Trophoblast cell (in vitro differentiated cells and primary cell): Measurements from ENCODE around the gene ZDHHC22.

Experiments
- DNase-seq, 2 donors: peaks; one replicate each; pipeline ENCODE4 v3.0.0-alpha.2; 2016
- H2AFZ ChIP-seq: 2 replicates; pipeline ENCODE4 v1.6.1; 2013; ENCODE audit warnings: low read length, moderate library complexity, mild to moderate bottlenecking; ENCODE audit not compliant: insufficient read depth, poor library complexity
- H2AK5ac ChIP-seq: 2 replicates; pipeline ENCODE4 v1.6.1; 2013; ENCODE audit warnings: mild to moderate bottlenecking, low read length
- H2BK120ac ChIP-seq: 2 replicates; pipeline ENCODE4 v1.6.1; 2013; ENCODE audit warnings: low read length, mild to moderate bottlenecking, moderate library complexity; ENCODE audit not compliant: insufficient read depth, poor library complexity
- H2BK12ac ChIP-seq: 2 replicates; pipeline ENCODE4 v1.6.1; 2013; ENCODE audit warnings: mild to moderate bottlenecking, low read length, moderate library complexity
- H2BK5ac ChIP-seq: 2 replicates; pipeline ENCODE4 v1.6.1; 2013; ENCODE audit warnings: low read length, low read depth, moderate library complexity, mild to moderate bottlenecking; ENCODE audit not compliant: poor library complexity
- H3K14ac ChIP-seq: 2 replicates; pipeline ENCODE4 v1.6.1; 2013; ENCODE audit warnings: mild to moderate bottlenecking, low read length
- H3K18ac ChIP-seq: 2 replicates; pipeline ENCODE4 v1.6.1; 2013; ENCODE audit warnings: mild to moderate bottlenecking, low read length
- H3K23ac ChIP-seq: 2 replicates; pipeline ENCODE4 v1.6.1; 2013; ENCODE audit warnings: low read length
- H3K27ac ChIP-seq: 2 replicates; pipeline ENCODE4 v1.5.1; 2013; ENCODE audit warnings: low read depth, mild to moderate bottlenecking, inconsistent platforms, low read length, moderate library complexity
- H3K27me3 ChIP-seq: 2 replicates; pipeline ENCODE4 v1.6.1; 2013; ENCODE audit warnings: inconsistent platforms, mild to moderate bottlenecking, low read length, moderate library complexity; ENCODE audit not compliant: insufficient read depth
- H3K36me3 ChIP-seq, 2 experiments: 1 replicate in 1 of 2; 2 replicates in 1 of 2; pipeline ENCODE4 v1.6.1; 2013; ENCODE audit warnings: low read length in 2 of 2, mild to moderate bottlenecking in 2 of 2, moderate library complexity in 1 of 2; ENCODE audit not compliant: insufficient read depth in 2 of 2, control insufficient read depth in 1 of 2
- H3K4ac ChIP-seq: 2 replicates; pipeline ENCODE4 v1.6.1; 2013; ENCODE audit warnings: low read depth, mild to moderate bottlenecking, low read length, moderate library complexity
- H3K4me1 ChIP-seq, 2 experiments: 1 replicate in 1 of 2; 2 replicates in 1 of 2; pipeline ENCODE4 v1.6.1; 2013; ENCODE audit warnings: low read length in 2 of 2, mild to moderate bottlenecking in 2 of 2, moderate library complexity in 1 of 2; ENCODE audit not compliant: insufficient read depth in 2 of 2, control insufficient read depth in 1 of 2
- H3K4me2 ChIP-seq: 2 replicates; pipeline ENCODE4 v1.6.1; 2013; ENCODE audit warnings: inconsistent platforms, mild to moderate bottlenecking, low read length, moderate library complexity
- H3K4me3 ChIP-seq: 2 replicates; pipeline ENCODE4 v1.5.1; 2013; ENCODE audit warnings: mild to moderate bottlenecking, low read depth, low read length, inconsistent platforms
- H3K79me1 ChIP-seq: one replicate; pipeline ENCODE4 v1.6.1; 2013; ENCODE audit warnings: low read length
- H3K79me2 ChIP-seq: 2 replicates; pipeline ENCODE4 v1.6.1; 2013; ENCODE audit warnings: low read length, mild to moderate bottlenecking; ENCODE audit not compliant: control insufficient read depth, insufficient read depth, poor library complexity
- H3K9ac ChIP-seq: 2 replicates; pipeline ENCODE4 v1.6.1; 2013; ENCODE audit warnings: mild to moderate bottlenecking, low read length
- H3K9me3 ChIP-seq: 2 replicates; pipeline ENCODE4 v1.6.1; 2013; ENCODE audit warnings: low read depth, mild to moderate bottlenecking, control low read depth, inconsistent platforms, low read length; ENCODE audit not compliant: insufficient read depth
- H4K12ac ChIP-seq: 2 replicates; pipeline ENCODE4 v1.6.1; 2013; ENCODE audit warnings: low read depth, mild to moderate bottlenecking, low read length, moderate library complexity
- H4K8ac ChIP-seq: 2 replicates; pipeline ENCODE4 v1.6.1; 2013; ENCODE audit warnings: low read depth, mild to moderate bottlenecking, low read length, moderate library complexity
- H4K91ac ChIP-seq: one replicate; pipeline ENCODE4 v1.6.1; 2013; ENCODE audit warnings: low read depth, mild to moderate bottlenecking, low read length, moderate library complexity
- WGBS: extraction: QIAGEN DNeasy Blood & Tissue Kit; methylation state at CpG from one replicate; pipeline ENCODE4 v1.1.7; 2013; ENCODE audit warnings: missing lambda C conversion rate; ENCODE audit not compliant: insufficient read length, insufficient coverage; ENCODE audit errors: extremely low coverage; 5-methylcytosine and 5-hydroxymethylcytosine counted together

ZDHHC22 gene

DNA sequence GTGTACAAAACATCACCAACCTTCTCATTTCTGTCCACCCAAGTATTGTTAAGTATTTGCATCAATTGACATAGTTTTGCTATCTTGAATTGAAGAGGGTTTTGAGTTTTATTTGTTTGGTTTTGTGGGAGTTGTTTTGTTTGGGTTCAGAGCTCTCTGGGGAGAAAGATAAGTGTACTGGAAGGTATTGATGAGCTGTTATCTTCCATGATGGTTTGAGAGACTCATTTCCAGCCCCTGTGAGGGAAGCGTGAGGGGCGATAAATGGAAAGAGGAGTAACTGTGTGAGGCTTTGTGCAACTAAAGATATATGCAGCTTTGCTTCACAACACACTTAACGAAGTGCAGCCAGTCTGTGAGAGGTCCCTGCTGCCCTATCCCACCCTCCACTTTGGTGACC lies 59.2 kb downstream of the ZDHHC22 start:
- no peak overlapping the region for H2AK5ac ChIP-seq
- WGBS: no CpG with 5 or more reads among the region's 3 CpGs

More for the DNA sequence above, 59.2 kb downstream of the ZDHHC22 start:
- no peak overlapping the region for H4K12ac ChIP-seq
- H3K14ac ChIP-seq: no peak overlapping the region
- no peaks in the 10 kb centered on the region for H3K36me3 ChIP-seq
- H2BK5ac ChIP-seq: no peak overlapping the region
- no peak overlapping the region for H2BK120ac ChIP-seq
- no peak overlapping the region for H3K27ac ChIP-seq
- no peak overlapping the region for H3K18ac ChIP-seq
- H3K79me1 ChIP-seq: peaks cover 13% of the 10 kb centered on the region
- H4K91ac ChIP-seq: no peak overlapping the region
- H3K79me2 ChIP-seq: no peaks in the 10 kb centered on the region
- H3K4me3 ChIP-seq: no peak overlapping the region
- no peak overlapping the region for H2AFZ ChIP-seq
- no peak overlapping the region for H3K4me2 ChIP-seq
- H3K9ac ChIP-seq: no peak overlapping the region
- no peak overlapping the region for H4K8ac ChIP-seq
- H3K9me3 ChIP-seq: no peaks in the 10 kb centered on the region
- DNase-seq: no peak
- peaks cover 11 to 19% of the 10 kb centered on the region in 2 experiments for H3K4me1 ChIP-seq
- no peak overlapping the region for H3K4ac ChIP-seq
- no peaks in the 10 kb centered on the region for H3K27me3 ChIP-seq
- no peak overlapping the region for H2BK12ac ChIP-seq
- no peak overlapping the region for H3K23ac ChIP-seq
